Mesenchymal stem cell (in vitro differentiated cells and primary cell): ENCODE results near the gene PPP1R1C.

Experiments used
- DNase-seq: peaks from one replicate; pipeline ENCODE4 v3.0.0-alpha.2; 2013
- H2AFZ ChIP-seq: one replicate; pipeline ENCODE4 v1.6.1; 2013; ENCODE audit warnings: low read depth, mild to moderate bottlenecking, control low read depth, inconsistent platforms, low read length, moderate library complexity
- H2AK5ac ChIP-seq: 2 replicates; pipeline ENCODE4 v1.6.1; 2013; ENCODE audit warnings: low read length, moderate library complexity, mild to moderate bottlenecking, inconsistent platforms; ENCODE audit not compliant: severe bottlenecking
- H2BK120ac ChIP-seq: one replicate; pipeline ENCODE4 v1.6.1; 2013; ENCODE audit warnings: low read depth, mild to moderate bottlenecking, inconsistent platforms, low read length, moderate library complexity
- H2BK12ac ChIP-seq, 2 experiments: one replicate each; pipeline ENCODE4 v1.6.1; 2013; ENCODE audit warnings: inconsistent platforms in 2 of 2, low read length in 2 of 2, mild to moderate bottlenecking in 2 of 2, moderate library complexity in 2 of 2, control low read depth in 1 of 2
- H2BK15ac ChIP-seq: one replicate; pipeline ENCODE4 v1.6.1; 2013; ENCODE audit warnings: mild to moderate bottlenecking, low read depth, inconsistent platforms; ENCODE audit not compliant: poor library complexity, severe bottlenecking
- H2BK5ac ChIP-seq: 2 replicates; pipeline ENCODE4 v1.6.1; 2013; ENCODE audit warnings: low read depth, mild to moderate bottlenecking, low read length, control low read depth, inconsistent platforms; ENCODE audit not compliant: poor library complexity, severe bottlenecking
- H3K14ac ChIP-seq, 2 experiments: one replicate each; pipeline ENCODE4 v1.6.1; 2013; ENCODE audit warnings: inconsistent platforms in 2 of 2, low read length in 2 of 2, control low read depth in 1 of 2, mild to moderate bottlenecking in 1 of 2, moderate library complexity in 1 of 2
- H3K18ac ChIP-seq, 2 experiments: one replicate each; pipeline ENCODE4 v1.6.1; 2013; ENCODE audit warnings: inconsistent platforms in 2 of 2, low read length in 2 of 2, control low read depth in 1 of 2, low read depth in 1 of 2, mild to moderate bottlenecking in 1 of 2
- H3K23ac ChIP-seq, 2 experiments: one replicate each; pipeline ENCODE4 v1.6.1; 2013; ENCODE audit warnings: inconsistent platforms in 2 of 2, low read length in 2 of 2, mild to moderate bottlenecking in 2 of 2, moderate library complexity in 2 of 2, control low read depth in 1 of 2
- H3K27ac ChIP-seq: 2 replicates; pipeline ENCODE4 v1.5.1; 2013; ENCODE audit warnings: mild to moderate bottlenecking, moderate library complexity, low read length, control low read depth, inconsistent platforms; ENCODE audit not compliant: poor library complexity, severe bottlenecking
- H3K27me3 ChIP-seq, 2 experiments: 2 replicates each; pipeline versions ENCODE4 v1.6.1 to v1.7.0; 2013; ENCODE audit warnings: low read length in 2 of 2, mild to moderate bottlenecking in 2 of 2, moderate library complexity in 2 of 2, control low read depth in 1 of 2, inconsistent platforms in 1 of 2; ENCODE audit not compliant: control insufficient read depth in 1 of 2, insufficient read depth in 1 of 2
- H3K36me3 ChIP-seq, 2 experiments: 2 replicates each; pipeline versions ENCODE4 v1.6.1 to v1.7.0; 2013; ENCODE audit warnings: low read length in 2 of 2, control low read depth in 1 of 2, inconsistent platforms in 1 of 2, low read depth in 1 of 2, mild to moderate bottlenecking in 1 of 2; ENCODE audit not compliant: insufficient read depth in 2 of 2, control insufficient read depth in 1 of 2
- H3K4ac ChIP-seq, 2 experiments: one replicate each; pipeline ENCODE4 v1.6.1; 2013; ENCODE audit warnings: inconsistent platforms in 2 of 2, low read length in 2 of 2, mild to moderate bottlenecking in 2 of 2, moderate library complexity in 2 of 2, control low read depth in 1 of 2, low read depth in 1 of 2
- H3K4me1 ChIP-seq: 2 replicates; pipeline ENCODE4 v1.6.1; 2013; ENCODE audit warnings: low read depth, low read length, control low read depth; ENCODE audit not compliant: control insufficient read depth, insufficient read depth
- H3K4me2 ChIP-seq: 2 replicates; pipeline ENCODE4 v1.6.1; 2013; ENCODE audit warnings: low read length, mild to moderate bottlenecking, inconsistent platforms; ENCODE audit not compliant: poor library complexity, severe bottlenecking
- H3K4me3 ChIP-seq, 2 experiments: 2 replicates each; pipeline versions ENCODE4 v1.5.1 to v1.7.0; 2013; ENCODE audit warnings: low read length in 2 of 2, mild to moderate bottlenecking in 2 of 2, control low read depth in 1 of 2, low read depth in 1 of 2; ENCODE audit not compliant: insufficient read depth in 1 of 2
- H3K79me1 ChIP-seq: replicated peaks from 2 replicates; pipeline ENCODE4 v1.6.1; 2013; ENCODE audit warnings: mild to moderate bottlenecking, control low read depth, low read length, inconsistent platforms; ENCODE audit not compliant: poor library complexity, severe bottlenecking
- H3K9ac ChIP-seq: 2 replicates; pipeline ENCODE4 v1.7.0; 2013; ENCODE audit warnings: mild to moderate bottlenecking, low read length, moderate library complexity
- H3K9me3 ChIP-seq: 2 replicates; pipeline ENCODE4 v1.7.0; 2013; ENCODE audit warnings: mild to moderate bottlenecking, low read length; ENCODE audit not compliant: control insufficient read depth
- H4K8ac ChIP-seq: one replicate; pipeline ENCODE4 v1.6.1; 2013; ENCODE audit warnings: inconsistent platforms, mild to moderate bottlenecking, low read length, moderate library complexity
- H4K91ac ChIP-seq: one replicate; pipeline ENCODE4 v1.6.1; 2013; ENCODE audit warnings: mild to moderate bottlenecking, low read length, inconsistent platforms
- WGBS: methylation state at CpG from one replicate; pipeline ENCODE4 v1.1.7; 2013; ENCODE audit warnings: mixed read lengths; 5-methylcytosine and 5-hydroxymethylcytosine counted together

The PPP1R1C gene

GRCh38 chr2:181944914-181945291 lies 40.8 kb upstream of the PPP1R1C start:
- no peak overlapping the region for H2BK5ac ChIP-seq
- H2BK120ac ChIP-seq: no peak overlapping the region
- H2BK15ac ChIP-seq: no peak overlapping the region
- H3K27ac ChIP-seq: no peak overlapping the region
- H3K27me3 ChIP-seq: no peaks in the 10 kb centered on the region
- H2AK5ac ChIP-seq: no peak overlapping the region
- H3K79me1 ChIP-seq: no peaks in the 10 kb centered on the region
- H3K36me3 ChIP-seq: no peaks in the 10 kb centered on the region
- no peak overlapping the region for H4K8ac ChIP-seq
- DNase-seq: no peak
- no peak overlapping the region for H3K9ac ChIP-seq
- no peak overlapping the region for H3K4me3 ChIP-seq
- H2BK12ac ChIP-seq: no peak overlapping the region
- H2AFZ ChIP-seq: no peak overlapping the region
- no peak overlapping the region for H3K23ac ChIP-seq
- H3K18ac ChIP-seq: no peak overlapping the region
- no peak overlapping the region for H3K4me2 ChIP-seq
- no peak overlapping the region for H4K91ac ChIP-seq
- no peaks in the 10 kb centered on the region for H3K4me1 ChIP-seq
- 98% methylated on average over 7 of the region's 8 CpGs for WGBS
- no peaks in the 10 kb centered on the region for H3K9me3 ChIP-seq
- H3K4ac ChIP-seq: no peak overlapping the region
- no peak overlapping the region for H3K14ac ChIP-seq

DNA sequence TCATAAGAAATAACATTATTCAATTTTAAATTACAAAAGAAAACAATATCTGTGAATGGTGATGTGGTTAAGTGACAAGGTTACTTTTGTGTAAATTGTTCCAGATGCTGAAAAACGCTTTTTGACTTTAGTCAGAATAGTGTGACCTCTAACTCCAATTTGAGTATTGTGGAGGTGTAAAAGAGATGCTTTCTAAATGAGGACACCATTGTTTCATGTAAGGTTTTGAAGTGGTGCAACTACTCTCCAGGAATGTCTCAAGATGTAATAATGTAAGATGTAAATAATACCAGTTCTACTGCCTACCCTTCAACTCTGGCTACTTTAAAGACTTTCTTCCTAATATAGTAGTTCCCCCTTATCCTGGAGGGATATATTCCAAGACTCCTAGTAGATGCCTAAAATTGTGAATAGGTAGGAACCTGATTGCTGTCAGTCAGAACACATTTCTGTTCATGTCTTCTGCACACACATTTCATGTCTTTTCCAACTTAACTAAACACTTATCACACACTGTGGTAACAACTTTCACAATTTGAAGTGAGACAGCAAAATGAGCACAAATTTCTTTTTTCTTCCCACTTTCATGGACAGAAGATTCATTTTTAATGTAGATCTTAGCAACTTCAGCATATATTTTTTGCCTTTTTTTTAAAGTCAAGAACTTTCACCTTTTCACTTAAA lies 39.1 kb upstream of the PPP1R1C start:
- H4K8ac ChIP-seq: no peak overlapping the region
- no peaks in the 10 kb centered on the region for H3K4me1 ChIP-seq
- H3K79me1 ChIP-seq: no peaks in the 10 kb centered on the region
- H3K18ac ChIP-seq: no peak overlapping the region
- H2AK5ac ChIP-seq: no peak overlapping the region
- H3K36me3 ChIP-seq: no peaks in the 10 kb centered on the region
- no peak overlapping the region for H2BK15ac ChIP-seq
- H3K4me2 ChIP-seq: no peak overlapping the region
- H2BK120ac ChIP-seq: no peak overlapping the region
- no peak overlapping the region for H3K9ac ChIP-seq
- H3K14ac ChIP-seq: no peak overlapping the region
- 63% methylated on average over 1 of the region's 1 CpG for whole genome bisulfite sequencing
- no peak overlapping the region for H3K4ac ChIP-seq
- H4K91ac ChIP-seq: no peak overlapping the region
- H3K27me3 ChIP-seq: no peaks in the 10 kb centered on the region
- H2AFZ ChIP-seq: no peak overlapping the region
- no peak overlapping the region for H2BK12ac ChIP-seq
- no peak for DNase-seq
- no peak overlapping the region for H2BK5ac ChIP-seq
- H3K27ac ChIP-seq: no peak overlapping the region
- H3K23ac ChIP-seq: no peak overlapping the region
- H3K4me3 ChIP-seq: no peak overlapping the region
- no peaks in the 10 kb centered on the region for H3K9me3 ChIP-seq

GRCh38 chr2:181947273-181947672 lies 38.4 kb upstream of the PPP1R1C start:
- Histone ChIP-seq H2BK12ac (no peak overlapping the region), H2BK5ac (no peak overlapping the region), H4K91ac (no peak overlapping the region), H3K4me2 (no peak overlapping the region), H3K4me3 (no peak overlapping the region), H3K23ac (no peak overlapping the region), H2BK15ac (no peak overlapping the region), H2BK120ac (no peak overlapping the region), H3K4ac (no peak overlapping the region), H3K27me3 (no peaks in the 10 kb centered on the region), H3K18ac (no peak overlapping the region), H3K27ac (no peak overlapping the region), H2AFZ (no peak overlapping the region), H3K4me1 (no peaks in the 10 kb centered on the region), H3K79me1 (no peaks in the 10 kb centered on the region), H4K8ac (no peak overlapping the region), H2AK5ac (no peak overlapping the region), H3K36me3 (no peaks in the 10 kb centered on the region), H3K9me3 (no peaks in the 10 kb centered on the region), H3K9ac (no peak overlapping the region), H3K14ac (no peak overlapping the region)
- DNase-seq: no peak

- H3K4ac ChIP-seq: no peak overlapping the region
- no peak overlapping the region for H2BK5ac ChIP-seq
- H4K91ac ChIP-seq: no peak overlapping the region
- no peak for DNase-seq
- no peaks in the 10 kb centered on the region for H3K79me1 ChIP-seq
- H2BK12ac ChIP-seq: no peak overlapping the region
- no peak overlapping the region for H3K14ac ChIP-seq
- no peak overlapping the region for H3K23ac ChIP-seq
- WGBS: 100% methylated on average over 1 of the region's 2 CpGs
- no peak overlapping the region for H3K18ac ChIP-seq
- no peak overlapping the region for H2AFZ ChIP-seq
- H3K4me2 ChIP-seq: no peak overlapping the region
- no peaks in the 10 kb centered on the region for H3K27me3 ChIP-seq
- H3K9me3 ChIP-seq: no peaks in the 10 kb centered on the region
- H3K27ac ChIP-seq: no peak overlapping the region
- no peak overlapping the region for H2AK5ac ChIP-seq
- no peaks in the 10 kb centered on the region for H3K36me3 ChIP-seq
- H2BK15ac ChIP-seq: no peak overlapping the region
- peaks cover 1% of the 10 kb centered on the region for H3K4me1 ChIP-seq
- no peak overlapping the region for H4K8ac ChIP-seq
- H3K9ac ChIP-seq: no peak overlapping the region
- no peak overlapping the region for H2BK120ac ChIP-seq
- no peak overlapping the region for H3K4me3 ChIP-seq
Observed at GRCh38 chr2:181948227-181948626, 37.4 kb upstream of the PPP1R1C start.
